HL-60 (cell line): ENCODE data around the gene HBD.

Source experiments
- CTCF ChIP-seq: IDR thresholded peaks from one replicate; pipeline ENCODE4 v1.5.1; 2011; ENCODE audit warnings: low read length, control low read depth, inconsistent platforms; ENCODE audit not compliant: insufficient read depth
- GABPA ChIP-seq: IDR thresholded peaks from 2 replicates; pipeline ENCODE4 v1.6.1; 2012; ENCODE audit warnings: low read depth
- REST ChIP-seq: IDR thresholded peaks from 2 replicates; pipeline ENCODE4 v1.6.1; 2012; ENCODE audit warnings: low read depth; ENCODE audit not compliant: insufficient replicate concordance
- SPI1 ChIP-seq: IDR thresholded peaks from 2 replicates; pipeline ENCODE4 v1.6.1; 2012; ENCODE audit warnings: low read depth, mild to moderate bottlenecking, borderline replicate concordance

GRCh38 chr11:5242933-5243815 is 8.9 kb upstream of the HBD start:
- TF ChIP-seq CTCF = no peak
- no peak for TF ChIP-seq REST
- TF ChIP-seq SPI1 = no peak
- no peak for TF ChIP-seq GABPA
